Gastroesophageal sphincter (tissue), 4 donors: ENCODE measurements around the gene SENP5. TPM values are rescaled to one million over a fixed set of nuclear protein-coding genes. Genes with fewer than 3 reads are reported as not detected.
A peak's percentile ranks its signal among the peaks of the same experiment; 100 is the strongest.
"Not testable (repeated sequence)": the region's sequence is repeated elsewhere in the genome, so short reads cannot be mapped to it uniquely, and the experiment has no call there.

Experiments used
- ATAC-seq: fragments of 150-250 bp; one replicate; pipeline ENCODE4 v1.9.1; 2016; ENCODE audit warnings: mild to moderate bottlenecking, moderate library complexity
- H3K27ac ChIP-seq, 4 donors: fragments of 200-600 bp; sonication (generic) in 3 of 4; 1 replicate in 3 of 4; 2 replicates in 1 of 4; pipeline ENCODE4 v1.5.1; 2016 to 2019
- H3K27me3 ChIP-seq: fragments of 200-600 bp; sonication (generic); one replicate; pipeline ENCODE4 v1.5.1; 2019
- H3K36me3 ChIP-seq, 2 donors: fragments of 200-600 bp; sonication (generic); one replicate each; pipeline ENCODE4 v1.5.1; 2019; ENCODE audit warnings: control low read depth in 1 of 2
- H3K4me1 ChIP-seq, 3 donors: fragments of 200-600 bp; sonication (generic); 1 replicate in 2 of 3; 2 replicates in 1 of 3; pipeline ENCODE4 v1.5.1; 2016 to 2019; ENCODE audit warnings: control low read depth in 2 of 3
- H3K4me3 ChIP-seq, 2 donors: fragments of 200-600 bp; sonication (generic); one replicate each; pipeline ENCODE4 v1.5.1; 2019; ENCODE audit warnings: mild to moderate bottlenecking in 1 of 2, moderate library complexity in 1 of 2
- H3K9me3 ChIP-seq, 3 donors: fragments of 200-600 bp; sonication (generic); one replicate each; pipeline ENCODE4 v1.5.1; 2017 to 2019; ENCODE audit warnings: control low read depth in 2 of 3
- CTCF ChIP-seq, 4 experiments: fragments of 200-600 bp in 2 of 4; fragments of 450-650 bp in 2 of 4; sonication (generic) in 1 of 4; IDR thresholded peaks; one replicate each; pipeline ENCODE4 v1.5.1; 2017 to 2019; ENCODE audit warnings: antibody characterized with exemption in 4 of 4, mild to moderate bottlenecking in 2 of 4, moderate library complexity in 2 of 4
- EP300 ChIP-seq: sonication (generic); formaldehyde crosslinking; IDR thresholded peaks from one replicate; pipeline ENCODE4 v1.6.1; 2017; ENCODE audit warnings: antibody characterized with exemption, mild to moderate bottlenecking
- POLR2A ChIP-seq, 2 donors: fragments of 450-650 bp; IDR thresholded peaks; one replicate each; pipeline ENCODE4 v1.6.1; 2017; ENCODE audit warnings: antibody characterized with exemption in 2 of 2, mild to moderate bottlenecking in 2 of 2, moderate library complexity in 1 of 2
- POLR2AphosphoS5 ChIP-seq: sonication (generic); formaldehyde crosslinking; IDR thresholded peaks from one replicate; pipeline ENCODE4 v1.6.1; 2017; ENCODE audit warnings: antibody characterized with exemption
- WGBS, 2 donors: methylation state at CpG; one replicate each; pipeline ENCODE4 v1.1.5; 2018; ENCODE audit warnings: low coverage in 1 of 2; 5-methylcytosine and 5-hydroxymethylcytosine counted together
- total RNA-seq, 4 donors: library from RNA; depleted of rRNA; stranded (reverse); fragments of >200 nt; gene quantifications; one replicate each; pipeline ENCODE4 v1.1.0, GENCODE V29; 2016

SENP5 gene
- total RNA-seq, 4 donors from 2014 or later = 47.0 to 79.5 (median 52.0) TPM

GRCh38 chr3:196849180-196849741, 18.5 kb upstream of the SENP5 start:
- no peak for ATAC-seq
- no peaks in the 10 kb centered on the region for H3K36me3 ChIP-seq
- no peak overlapping the region for H3K27ac ChIP-seq
- no peaks in the 10 kb centered on the region for H3K9me3 ChIP-seq
- no peaks in the 10 kb centered on the region for H3K4me1 ChIP-seq
- TF ChIP-seq POLR2AphosphoS5 = no peak
- no peak for TF ChIP-seq CTCF (IDR thresholded peaks at IDR 0.05)
- no peak for TF ChIP-seq POLR2A (IDR thresholded peaks at IDR 0.05)
- no peak for TF ChIP-seq EP300
- H3K27me3 ChIP-seq = peaks cover 4% of the 10 kb centered on the region
- no peak overlapping the region for H3K4me3 ChIP-seq
- 68 to 71% methylated on average over 6 to 10 of the region's 11 CpGs for WGBS, 2 donors

DNA sequence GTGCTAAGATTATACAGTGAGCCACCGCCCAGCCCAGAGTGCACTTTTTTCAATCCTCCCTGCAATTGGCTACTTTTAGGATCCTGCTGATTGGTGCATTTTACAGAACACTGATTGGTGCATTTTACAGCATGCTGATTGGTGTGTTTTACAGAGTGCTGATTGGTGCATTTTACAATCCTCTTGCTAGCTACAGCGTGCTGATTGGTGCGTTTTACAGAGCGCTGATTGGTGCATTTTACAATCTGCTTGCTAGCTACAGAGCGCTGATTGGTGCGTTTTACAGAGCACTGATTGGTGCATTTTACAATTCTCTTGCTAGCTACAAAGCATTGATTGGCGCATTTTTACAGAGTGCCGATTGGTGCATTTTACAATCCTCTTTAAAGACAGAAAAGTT, 4.7 kb upstream of the SENP5 start:
- H3K27ac ChIP-seq, H3K9me3 ChIP-seq, H3K4me1 ChIP-seq, H3K27me3 ChIP-seq, H3K36me3 ChIP-seq, ATAC-seq, H3K4me3 ChIP-seq: not testable (repeated sequence)
- 86 to 89% methylated on average over 8 of the region's 8 CpGs for WGBS, 2 donors

DNA sequence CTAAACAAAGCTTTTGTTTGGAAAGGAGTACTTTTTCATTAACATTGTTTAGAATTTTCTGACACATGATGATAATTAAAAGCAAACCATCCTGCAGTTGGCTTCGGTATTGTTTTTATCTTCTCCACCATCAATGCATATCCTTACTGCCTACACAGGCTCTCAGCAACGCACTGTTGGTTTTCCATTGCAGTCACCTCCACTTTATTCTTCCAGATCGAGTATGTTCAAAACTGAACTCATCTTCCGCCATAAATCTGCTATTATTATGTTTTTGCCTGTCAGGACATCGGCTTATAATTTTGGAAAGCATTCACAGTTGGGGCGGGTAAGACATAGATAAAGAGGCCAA, 589 bp upstream of the SENP5 start:
- H3K9me3 ChIP-seq = no peaks in the 10 kb centered on the region
- no peak for ATAC-seq
- TF ChIP-seq POLR2AphosphoS5 (no peak), CTCF (IDR thresholded peaks at IDR 0.05) (no peak), POLR2A (IDR thresholded peaks at IDR 0.05) (no peak), EP300 (no peak)
- 21 to 25% methylated on average over 5 to 6 of the region's 6 CpGs for WGBS, 2 donors
- H3K27me3 ChIP-seq = no peaks in the 10 kb centered on the region
- H3K36me3 ChIP-seq = peaks cover 0 to 6% of the 10 kb centered on the region in 2 donors
- peaks cover 0 to 49% (median 6%) of the 10 kb centered on the region in 3 donors for H3K4me1 ChIP-seq
- peak overlapping the region; percentile 75 to 98 (median 95) for H3K27ac ChIP-seq
- H3K4me3 ChIP-seq = peak overlapping the region; percentile 90 to 100

- 0% methylated on average over 16 of the region's 29 CpGs; no CpG with 5 or more reads in 1 of the 2 donors for WGBS, 2 donors
- peak overlapping the region; percentile 90 to 100 for H3K4me3 ChIP-seq
- peak in 1 of 4 experiments; percentile 8 for TF ChIP-seq CTCF (IDR thresholded peaks at IDR 0.05)
- no peak for TF ChIP-seq EP300
- no peak for TF ChIP-seq POLR2AphosphoS5
- TF ChIP-seq POLR2A (IDR thresholded peaks at IDR 0.05) = no peak
- no peaks in the 10 kb centered on the region for H3K9me3 ChIP-seq
- peaks cover 0 to 6% of the 10 kb centered on the region in 2 donors for H3K36me3 ChIP-seq
- ATAC-seq = no peak
- peak overlapping the region; percentile 75 to 98 (median 95) for H3K27ac ChIP-seq
- H3K27me3 ChIP-seq = no peaks in the 10 kb centered on the region
- H3K4me1 ChIP-seq = peaks cover 0 to 60% (median 6%) of the 10 kb centered on the region in 3 donors
These were observed 559 bp downstream of the SENP5 start for GRCh38 chr3:196868297-196868661.

GRCh38 chr3:196872316-196872715, 4.6 kb downstream of the SENP5 start:
- Histone ChIP-seq H3K27me3 (no peaks in the 10 kb centered on the region), H3K4me1 (peaks cover 0 to 52% (median 6%) of the 10 kb centered on the region in 3 donors), H3K9me3 (no peaks in the 10 kb centered on the region), H3K36me3 (peaks cover 0 to 6% of the 10 kb centered on the region in 2 donors), H3K27ac (peak overlapping the region in 2 of 4 donors; percentile 18), H3K4me3 (no peak overlapping the region)
- ATAC-seq = no peak
- TF ChIP-seq POLR2A (IDR thresholded peaks at IDR 0.05) (no peak), POLR2AphosphoS5 (no peak), CTCF (IDR thresholded peaks at IDR 0.05) (no peak), EP300 (no peak)
- WGBS, 2 donors = 51 to 53% methylated on average over 4 of the region's 4 CpGs

DNA sequence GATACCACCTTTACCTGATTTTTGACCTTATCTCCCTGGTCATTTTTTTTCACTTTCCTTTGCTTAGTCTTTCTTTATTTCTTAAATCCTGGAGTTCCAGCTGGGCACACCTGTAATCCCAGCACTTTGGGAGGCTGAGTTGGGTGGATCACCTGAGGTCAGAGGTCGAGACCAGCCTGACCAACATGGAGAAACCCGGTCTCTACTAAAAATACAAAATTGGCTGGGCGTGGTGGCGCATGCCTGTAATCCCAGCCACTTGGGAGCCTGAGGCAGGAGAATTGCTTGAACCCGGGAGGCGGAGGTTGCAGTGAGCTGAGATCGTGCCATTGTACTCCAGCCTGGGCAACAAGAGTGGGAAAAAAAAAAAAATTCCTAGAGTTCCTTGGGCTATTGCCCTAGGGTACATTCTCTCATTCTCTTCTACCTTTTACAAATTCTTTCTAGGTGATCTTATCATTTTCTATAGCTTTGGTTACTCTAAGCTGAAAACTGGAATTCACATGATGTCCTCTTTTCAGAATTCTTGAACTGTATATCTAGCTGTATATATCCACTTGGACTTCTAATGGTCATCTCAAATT, 6.9 kb downstream of the SENP5 start:
- not testable (repeated sequence) for H3K27me3 ChIP-seq, ATAC-seq, H3K9me3 ChIP-seq, H3K27ac ChIP-seq, H3K36me3 ChIP-seq, H3K4me3 ChIP-seq
- H3K4me1 ChIP-seq = peaks cover 0 to 46% (median 0%) of the 10 kb centered on the region in 3 donors
- 85 to 94% methylated on average over 4 to 6 of the region's 7 CpGs for WGBS, 2 donors
